DMS114 treated with DMSO at 0.1 percent for 48 hours (cell line): ENCODE measurements around the gene DNAAF2.
"Not testable (repeated sequence)": the region's sequence is repeated elsewhere in the genome, so short reads cannot be mapped to it uniquely, and the experiment has no call there.

ENCODE experiments used
- DNase-seq: peaks from one replicate; lab custom pipeline; 2025; ENCODE audit not compliant: unreplicated experiment; lab: John Stamatoyannopoulos, UW

DNAAF2 gene

GRCh38 chr14:49621114-49621881 lies 13.7 kb downstream of the DNAAF2 start:
- no peak for DNase-seq

- DNase-seq = peak; percentile 92
Measured at GRCh38 chr14:49620182-49621113, 14.6 kb downstream of the DNAAF2 start, which contains the start of the genes MGAT2 and RPL36AL. Gene MGAT2 (plus strand): TSS chr14:49620799. CDS start chr14:49621269, 470 bp downstream. Gene RPL36AL (minus strand): TSS chr14:49620626. CDS start chr14:49619104, 1,522 bp downstream.

GRCh38 chr14:49619730-49620129 lies 15.3 kb downstream of the DNAAF2 start:
- no peak for DNase-seq

- DNase-seq = not testable (repeated sequence)
Measured at GRCh38 chr14:49619273-49619672, 15.8 kb downstream of the DNAAF2 start.

GRCh38 chr14:49617852-49618519 lies 17.1 kb downstream of the DNAAF2 start:
- DNase-seq = no peak

GRCh38 chr14:49615776-49616175 lies 19.3 kb downstream of the DNAAF2 start:
- no peak for DNase-seq

- no peak for DNase-seq
Measured at GRCh38 chr14:49614196-49614595, 20.8 kb downstream of the DNAAF2 start.

GRCh38 chr14:49612671-49613070 lies 22.4 kb downstream of the DNAAF2 start:
- DNase-seq = no peak

- no peak for DNase-seq
Measured at GRCh38 chr14:49612251-49612650, 22.8 kb downstream of the DNAAF2 start.

GRCh38 chr14:49607583-49607982 lies 27.5 kb downstream of the DNAAF2 start:
- DNase-seq = no peak

- DNase-seq = peak; percentile 49
Measured at GRCh38 chr14:49598485-49599300, 36.4 kb downstream of the DNAAF2 start, which contains the start of gene LRR1. Gene LRR1 (plus strand): TSS chr14:49598940. CDS start chr14:49599021, 81 bp downstream.

GRCh38 chr14:49598189-49598484 lies 36.9 kb downstream of the DNAAF2 start:
- no peak for DNase-seq

GRCh38 chr14:49594347-49595091 lies 40.5 kb downstream of the DNAAF2 start:
- DNase-seq = no peak

GRCh38 chr14:49593016-49593415 lies 42.0 kb downstream of the DNAAF2 start:
- no peak for DNase-seq

- DNase-seq = no peak
Measured at GRCh38 chr14:49589387-49589786, 45.7 kb downstream of the DNAAF2 start.

GRCh38 chr14:49586673-49587460 lies 48.2 kb downstream of the DNAAF2 start:
- DNase-seq = peak; percentile 63

- peak; percentile 96 for DNase-seq
Measured at GRCh38 chr14:49585803-49586672, 49.0 kb downstream of the DNAAF2 start, which contains the start of gene RPS29. Gene RPS29 (minus strand): TSS chr14:49586380. CDS start chr14:49586346, 34 bp downstream.
